Ishikawa (cell line): Measurements from ENCODE around the gene FAM170B.

Experiments used
- CEBPB ChIP-seq: IDR thresholded peaks from 2 replicates; pipeline ENCODE4 v1.6.1; 2012
- CREB1 ChIP-seq: IDR thresholded peaks from 2 replicates; pipeline ENCODE4 v1.6.1; 2012; ENCODE audit warnings: low read depth
- EGR1 ChIP-seq: IDR thresholded peaks from 2 replicates; pipeline ENCODE4 v1.6.1; 2012
- EP300 ChIP-seq: IDR thresholded peaks from 2 replicates; pipeline ENCODE4 v1.6.1; 2012; ENCODE audit warnings: borderline replicate concordance
- FOXM1 ChIP-seq: IDR thresholded peaks from 2 replicates; pipeline ENCODE4 v1.6.1; 2012; ENCODE audit warnings: low read depth, borderline replicate concordance
- MAX ChIP-seq: IDR thresholded peaks from 2 replicates; pipeline ENCODE4 v1.6.1; 2012
- NFIC ChIP-seq: IDR thresholded peaks from 2 replicates; pipeline ENCODE4 v1.6.1; 2012
- RAD21 ChIP-seq: IDR thresholded peaks from 2 replicates; pipeline ENCODE4 v1.6.1; 2012; ENCODE audit warnings: low read depth
- TAF1 ChIP-seq: IDR thresholded peaks from 2 replicates; pipeline ENCODE4 v1.6.1; 2012; ENCODE audit warnings: low read depth, mild to moderate bottlenecking
- TCF12 ChIP-seq: IDR thresholded peaks from 2 replicates; pipeline ENCODE4 v1.6.1; 2012; ENCODE audit warnings: low read depth
- USF1 ChIP-seq: IDR thresholded peaks from 2 replicates; pipeline ENCODE4 v1.6.1; 2012
- YY1 ChIP-seq: IDR thresholded peaks from 2 replicates; pipeline ENCODE4 v1.6.1; 2012; ENCODE audit warnings: low read depth
- ZBTB7A ChIP-seq: IDR thresholded peaks from 2 replicates; pipeline ENCODE4 v1.6.1; 2012; ENCODE audit warnings: low read depth
- TF ChIP-seq, protein P1 (sequence below): IDR thresholded peaks from 2 replicates; pipeline ENCODE4 v1.6.1; 2012; ENCODE audit warnings: low read depth, mild to moderate bottlenecking

GRCh38 chr10:49120911-49121310 lies 12.9 kb downstream of the FAM170B start:
- TF ChIP-seq, protein P1, sequence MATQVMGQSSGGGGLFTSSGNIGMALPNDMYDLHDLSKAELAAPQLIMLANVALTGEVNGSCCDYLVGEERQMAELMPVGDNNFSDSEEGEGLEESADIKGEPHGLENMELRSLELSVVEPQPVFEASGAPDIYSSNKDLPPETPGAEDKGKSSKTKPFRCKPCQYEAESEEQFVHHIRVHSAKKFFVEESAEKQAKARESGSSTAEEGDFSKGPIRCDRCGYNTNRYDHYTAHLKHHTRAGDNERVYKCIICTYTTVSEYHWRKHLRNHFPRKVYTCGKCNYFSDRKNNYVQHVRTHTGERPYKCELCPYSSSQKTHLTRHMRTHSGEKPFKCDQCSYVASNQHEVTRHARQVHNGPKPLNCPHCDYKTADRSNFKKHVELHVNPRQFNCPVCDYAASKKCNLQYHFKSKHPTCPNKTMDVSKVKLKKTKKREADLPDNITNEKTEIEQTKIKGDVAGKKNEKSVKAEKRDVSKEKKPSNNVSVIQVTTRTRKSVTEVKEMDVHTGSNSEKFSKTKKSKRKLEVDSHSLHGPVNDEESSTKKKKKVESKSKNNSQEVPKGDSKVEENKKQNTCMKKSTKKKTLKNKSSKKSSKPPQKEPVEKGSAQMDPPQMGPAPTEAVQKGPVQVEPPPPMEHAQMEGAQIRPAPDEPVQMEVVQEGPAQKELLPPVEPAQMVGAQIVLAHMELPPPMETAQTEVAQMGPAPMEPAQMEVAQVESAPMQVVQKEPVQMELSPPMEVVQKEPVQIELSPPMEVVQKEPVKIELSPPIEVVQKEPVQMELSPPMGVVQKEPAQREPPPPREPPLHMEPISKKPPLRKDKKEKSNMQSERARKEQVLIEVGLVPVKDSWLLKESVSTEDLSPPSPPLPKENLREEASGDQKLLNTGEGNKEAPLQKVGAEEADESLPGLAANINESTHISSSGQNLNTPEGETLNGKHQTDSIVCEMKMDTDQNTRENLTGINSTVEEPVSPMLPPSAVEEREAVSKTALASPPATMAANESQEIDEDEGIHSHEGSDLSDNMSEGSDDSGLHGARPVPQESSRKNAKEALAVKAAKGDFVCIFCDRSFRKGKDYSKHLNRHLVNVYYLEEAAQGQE: no peak
- TF ChIP-seq EGR1 (no peak), TAF1 (no peak), EP300 (no peak), RAD21 (no peak), ZBTB7A (no peak), YY1 (no peak), CEBPB (no peak), CREB1 (no peak), FOXM1 (no peak), MAX (no peak), TCF12 (no peak), USF1 (no peak), NFIC (no peak)
